Keratinocyte (primary cell): ENCODE data around the gene UBE3A. TPM values are rescaled to one million over a fixed set of nuclear protein-coding genes. Genes with fewer than 3 reads are reported as not detected.

Experiments used
- DNase-seq: peaks from one replicate; pipeline ENCODE4 v3.0.0-alpha.2; 2011; ENCODE audit warnings: low read depth, missing footprints, low spot score
- FAIRE-seq: peaks from 2 replicates; lab custom pipeline; 2011; peaks lifted over from hg19 to GRCh38; lab: Jason Lieb, UNC
- H2AFZ ChIP-seq: 2 replicates; pipeline ENCODE4 v1.6.0; 2012; ENCODE audit warnings: low read length, control low read depth, inconsistent platforms; ENCODE audit not compliant: control insufficient read depth
- H3K27ac ChIP-seq: 2 replicates; pipeline ENCODE4 v1.5.1; 2011; ENCODE audit warnings: low read length; ENCODE audit not compliant: control insufficient read depth, insufficient read depth
- H3K27me3 ChIP-seq: 3 replicates; pipeline ENCODE4 v1.6.0; 2011; ENCODE audit warnings: low read length; ENCODE audit not compliant: control insufficient read depth, insufficient read depth; ENCODE audit errors: extremely low read depth
- H3K36me3 ChIP-seq, 2 experiments: 2 replicates in 1 of 2; 3 replicates in 1 of 2; pipeline ENCODE4 v1.5.1; 2011; ENCODE audit warnings: low read length in 2 of 2, mild to moderate bottlenecking in 1 of 2; ENCODE audit not compliant: control insufficient read depth in 2 of 2, insufficient read depth in 2 of 2; ENCODE audit errors: extremely low read depth in 1 of 2
- H3K4me1 ChIP-seq: 3 replicates; pipeline ENCODE4 v1.5.1; 2011; ENCODE audit warnings: low read length; ENCODE audit not compliant: control insufficient read depth, insufficient read depth; ENCODE audit errors: extremely low read depth
- H3K4me2 ChIP-seq: 3 replicates; pipeline ENCODE4 v1.6.0; 2011; ENCODE audit warnings: low read depth, low read length; ENCODE audit not compliant: control insufficient read depth, insufficient read depth; ENCODE audit errors: extremely low read depth
- H3K4me3 ChIP-seq, 3 experiments: fragments of 200-600 bp in 1 of 3; sonication (generic) in 1 of 3; 2 replicates in 2 of 3; 3 replicates in 1 of 3; pipeline ENCODE4 v1.5.1; 2011 to 2016; ENCODE audit warnings: low read length in 3 of 3, mild to moderate bottlenecking in 3 of 3, control low read depth in 2 of 3, inconsistent platforms in 1 of 3, low read depth in 1 of 3, mixed read lengths in 1 of 3, mixed run types in 1 of 3, moderate library complexity in 1 of 3; ENCODE audit not compliant: control insufficient read depth in 2 of 3, insufficient read depth in 2 of 3; ENCODE audit errors: extremely low read depth in 1 of 3
- H3K79me2 ChIP-seq: 2 replicates; pipeline ENCODE4 v1.6.0; 2012; ENCODE audit warnings: low read length; ENCODE audit not compliant: control insufficient read depth, insufficient read depth
- H3K9ac ChIP-seq: 3 replicates; pipeline ENCODE4 v1.6.0; 2011; ENCODE audit warnings: low read length; ENCODE audit not compliant: control insufficient read depth, insufficient read depth; ENCODE audit errors: extremely low read depth
- H3K9me1 ChIP-seq: 3 replicates; pipeline ENCODE4 v1.6.0; 2011; ENCODE audit warnings: low read length; ENCODE audit not compliant: control insufficient read depth, insufficient read depth; ENCODE audit errors: extremely low read depth
- H3K9me3 ChIP-seq: 2 replicates; pipeline ENCODE4 v1.5.1; 2012; ENCODE audit warnings: low read depth, low read length; ENCODE audit not compliant: control insufficient read depth
- H4K20me1 ChIP-seq: 3 replicates; pipeline ENCODE4 v1.6.0; 2011; ENCODE audit warnings: low read length; ENCODE audit not compliant: control insufficient read depth, insufficient read depth; ENCODE audit errors: extremely low read depth
- CTCF ChIP-seq, 3 experiments: IDR thresholded peaks in 1 of 3; conservative IDR thresholded peaks in 1 of 3; optimal IDR thresholded peaks in 1 of 3; 2 replicates in 2 of 3; 3 replicates in 1 of 3; pipeline versions ENCODE3 to v1.5.1; 2011; ENCODE audit warnings: low read length in 3 of 3, mild to moderate bottlenecking in 3 of 3, moderate library complexity in 2 of 3, control low read depth in 1 of 3, inconsistent platforms in 1 of 3; ENCODE audit not compliant: insufficient read depth in 2 of 3; ENCODE audit errors: extremely low read depth in 1 of 3
- EZH2 ChIP-seq: IDR thresholded peaks from one replicate; pipeline ENCODE4 v1.6.1; 2012; ENCODE audit warnings: inconsistent platforms, mild to moderate bottlenecking, low read length, moderate library complexity
- dilution Hi-C: fragments of 300-500 bp; cut with MboI; formaldehyde crosslinking; loops from one replicate; pipeline ENCODE4 v1.7.0; 2020; ENCODE audit warnings: low sequenced_read_pairs; ENCODE audit not compliant: extremely low pct_ligation_motif_present
- polyA plus RNA-seq, 5 experiments: library from polyadenylated mRNA; depleted of rRNA in 3 of 5; stranded (reverse) in 3 of 5; stranded (forward) in 1 of 5; unstranded in 1 of 5; fragments of >200 nt; gene quantifications; 1 replicate in 1 of 5; 2 replicates in 3 of 5; 3 replicates in 1 of 5; pipeline versions ENCODE4 v1.2.1 to v1.2.3, GENCODE V29; 2011 to 2012; ENCODE audit warnings: missing spikeins in 2 of 5, low read depth in 1 of 5, low replicate concordance in 1 of 5

UBE3A gene
- polyA plus RNA-seq, 1 donor (not counting 4 experiments of a cell fraction or from before 2014, with no cell fraction given), result 45.0 TPM

- no peaks in the 10 kb centered on the region for H3K9me3 ChIP-seq
- H3K4me1 ChIP-seq, result no peaks in the 10 kb centered on the region
- no peaks in the 10 kb centered on the region for H3K27me3 ChIP-seq
- no peaks in the 10 kb centered on the region for H3K9me1 ChIP-seq
- H3K36me3 ChIP-seq, result no peaks in the 10 kb centered on the region
- dilution Hi-C loops, result no loop called here
- TF ChIP-seq EZH2 (no peak), CTCF (optimal IDR thresholded peaks at IDR 0.05 in 1 of 3, IDR thresholded peaks at IDR 0.05 in 1 of 3, conservative IDR thresholded peaks at IDR 0.05 in 1 of 3; ENCODE audit: extremely low read depth in 1 of 3, insufficient read depth in 2 of 3, low read length in 3 of 3) (no peak)
- DNase-seq, result no peak
- H4K20me1 ChIP-seq, result no peaks in the 10 kb centered on the region
- H3K9ac ChIP-seq, result no peak overlapping the region
- H3K27ac ChIP-seq, result no peak overlapping the region
- peaks cover 86% of the 10 kb centered on the region for H3K79me2 ChIP-seq
- H3K4me3 ChIP-seq, result no peak overlapping the region
- no peak overlapping the region for H3K4me2 ChIP-seq
- no peak for FAIRE-seq
- no peak overlapping the region for H2AFZ ChIP-seq
Measured at GRCh38 chr15:25381579-25381978, 57.2 kb downstream of the UBE3A start.

- Histone ChIP-seq H3K9ac (no peak overlapping the region), H3K27me3 (no peaks in the 10 kb centered on the region), H4K20me1 (no peaks in the 10 kb centered on the region), H3K4me1 (no peaks in the 10 kb centered on the region), H3K36me3 (peaks cover 4 to 9% of the 10 kb centered on the region in 2 experiments), H3K27ac (no peak overlapping the region), H2AFZ (no peak overlapping the region), H3K9me1 (no peaks in the 10 kb centered on the region), H3K4me3 (no peak overlapping the region), H3K9me3 (no peaks in the 10 kb centered on the region), H3K4me2 (no peak overlapping the region), H3K79me2 (peaks cover 74% of the 10 kb centered on the region)
- DNase-seq (no peak), FAIRE-seq (no peak)
- TF ChIP-seq EZH2 (no peak), CTCF (optimal IDR thresholded peaks at IDR 0.05 in 1 of 3, IDR thresholded peaks at IDR 0.05 in 1 of 3, conservative IDR thresholded peaks at IDR 0.05 in 1 of 3; ENCODE audit: extremely low read depth in 1 of 3, insufficient read depth in 2 of 3, low read length in 3 of 3) (no peak)
- dilution Hi-C loops, result no loop called here
Measured at GRCh38 chr15:25378501-25378901, 60.3 kb downstream of the UBE3A start.
